Measurements from ENCODE around the gene CSF2.

The CSF2 gene

GRCh38 chr5:132073231-132074013, at the start of gene CSF2:
Gene CSF2, plus strand, starts transcription at chr5:132073789. Its CDS starts 35 bp downstream, at chr5:132073824.
- Histone ChIP-seq H3K36me3 (ENCODE audit: insufficient read depth, low read length) (no peaks in the 10 kb centered on the region), H3K9me3 (ENCODE audit: control insufficient read depth, insufficient read depth, low read length) (no peaks in the 10 kb centered on the region), H3K9ac (ENCODE audit: low read depth, low read length) (no peak within 1 kb of the TSS), H3K4me1 (ENCODE audit: insufficient read depth, low read length) (no peaks in the 10 kb centered on the region)

GRCh38 chr5:132024117-132024435, 49.5 kb upstream of the CSF2 start:
- no peaks in the 10 kb centered on the region for H3K36me3 ChIP-seq (ENCODE audit: insufficient read depth, low read length)
- H3K9me3 ChIP-seq (ENCODE audit: control insufficient read depth, insufficient read depth, low read length), result no peaks in the 10 kb centered on the region
- no peak overlapping the region for H3K9ac ChIP-seq (ENCODE audit: low read depth, low read length)
- no peaks in the 10 kb centered on the region for H3K4me1 ChIP-seq (ENCODE audit: insufficient read depth, low read length)

- H3K4me1 ChIP-seq (ENCODE audit: insufficient read depth, low read length), result no peaks in the 10 kb centered on the region
- H3K36me3 ChIP-seq (ENCODE audit: insufficient read depth, low read length), result no peaks in the 10 kb centered on the region
- H3K9me3 ChIP-seq (ENCODE audit: control insufficient read depth, insufficient read depth, low read length), result no peaks in the 10 kb centered on the region
- no peak overlapping the region for H3K9ac ChIP-seq (ENCODE audit: low read depth, low read length)
Measured at GRCh38 chr5:132024789-132025402, 48.7 kb upstream of the CSF2 start.

GRCh38 chr5:132025403-132025971, 48.1 kb upstream of the CSF2 start:
- no peak overlapping the region for H3K9ac ChIP-seq (ENCODE audit: low read depth, low read length)
- no peaks in the 10 kb centered on the region for H3K36me3 ChIP-seq (ENCODE audit: insufficient read depth, low read length)
- no peaks in the 10 kb centered on the region for H3K9me3 ChIP-seq (ENCODE audit: control insufficient read depth, insufficient read depth, low read length)
- no peaks in the 10 kb centered on the region for H3K4me1 ChIP-seq (ENCODE audit: insufficient read depth, low read length)

- no peak overlapping the region for H3K9ac ChIP-seq (ENCODE audit: low read depth, low read length)
- no peaks in the 10 kb centered on the region for H3K36me3 ChIP-seq (ENCODE audit: insufficient read depth, low read length)
- H3K4me1 ChIP-seq (ENCODE audit: insufficient read depth, low read length), result no peaks in the 10 kb centered on the region
- no peaks in the 10 kb centered on the region for H3K9me3 ChIP-seq (ENCODE audit: control insufficient read depth, insufficient read depth, low read length)
Measured at GRCh38 chr5:132026516-132027008, 47.0 kb upstream of the CSF2 start.

GRCh38 chr5:132027027-132027426, 46.6 kb upstream of the CSF2 start:
- H3K36me3 ChIP-seq (ENCODE audit: insufficient read depth, low read length), result no peaks in the 10 kb centered on the region
- no peaks in the 10 kb centered on the region for H3K9me3 ChIP-seq (ENCODE audit: control insufficient read depth, insufficient read depth, low read length)
- H3K4me1 ChIP-seq (ENCODE audit: insufficient read depth, low read length), result no peaks in the 10 kb centered on the region
- H3K9ac ChIP-seq (ENCODE audit: low read depth, low read length), result no peak overlapping the region

GRCh38 chr5:132029609-132030330, 43.8 kb upstream of the CSF2 start:
- no peaks in the 10 kb centered on the region for H3K9me3 ChIP-seq (ENCODE audit: control insufficient read depth, insufficient read depth, low read length)
- no peaks in the 10 kb centered on the region for H3K4me1 ChIP-seq (ENCODE audit: insufficient read depth, low read length)

GRCh38 chr5:132030610-132031009, 43.0 kb upstream of the CSF2 start:
- Histone ChIP-seq H3K9ac (ENCODE audit: low read depth, low read length) (no peak overlapping the region), H3K36me3 (ENCODE audit: insufficient read depth, low read length) (no peaks in the 10 kb centered on the region), H3K9me3 (ENCODE audit: control insufficient read depth, insufficient read depth, low read length) (no peaks in the 10 kb centered on the region), H3K4me1 (ENCODE audit: insufficient read depth, low read length) (no peaks in the 10 kb centered on the region)

More at GRCh38 chr5:132029609-132030330, 43.8 kb upstream of the CSF2 start:
- H3K9ac ChIP-seq (ENCODE audit: low read depth, low read length), result no peak overlapping the region
- no peaks in the 10 kb centered on the region for H3K36me3 ChIP-seq (ENCODE audit: insufficient read depth, low read length)

- no peak overlapping the region for H3K9ac ChIP-seq (ENCODE audit: low read depth, low read length)
- no peaks in the 10 kb centered on the region for H3K4me1 ChIP-seq (ENCODE audit: insufficient read depth, low read length)
- H3K9me3 ChIP-seq (ENCODE audit: control insufficient read depth, insufficient read depth, low read length), result no peaks in the 10 kb centered on the region
- H3K36me3 ChIP-seq (ENCODE audit: insufficient read depth, low read length), result no peaks in the 10 kb centered on the region
Measured at GRCh38 chr5:132032196-132032595, 41.4 kb upstream of the CSF2 start.

GRCh38 chr5:132033122-132033521, 40.5 kb upstream of the CSF2 start:
- Histone ChIP-seq H3K36me3 (ENCODE audit: insufficient read depth, low read length) (no peaks in the 10 kb centered on the region), H3K4me1 (ENCODE audit: insufficient read depth, low read length) (no peaks in the 10 kb centered on the region), H3K9me3 (ENCODE audit: control insufficient read depth, insufficient read depth, low read length) (no peaks in the 10 kb centered on the region), H3K9ac (ENCODE audit: low read depth, low read length) (no peak overlapping the region)

- Histone ChIP-seq H3K4me1 (ENCODE audit: insufficient read depth, low read length) (no peaks in the 10 kb centered on the region), H3K9ac (ENCODE audit: low read depth, low read length) (no peak overlapping the region), H3K36me3 (ENCODE audit: insufficient read depth, low read length) (no peaks in the 10 kb centered on the region), H3K9me3 (ENCODE audit: control insufficient read depth, insufficient read depth, low read length) (no peaks in the 10 kb centered on the region)
Measured at GRCh38 chr5:132037353-132037752, 36.2 kb upstream of the CSF2 start.

GRCh38 chr5:132044207-132044606, 29.4 kb upstream of the CSF2 start:
- H3K4me1 ChIP-seq (ENCODE audit: insufficient read depth, low read length), result peaks cover 5% of the 10 kb centered on the region; the same call in 1 of the 2 replicates
- no peak overlapping the region for H3K9ac ChIP-seq (ENCODE audit: low read depth, low read length)
- H3K9me3 ChIP-seq (ENCODE audit: control insufficient read depth, insufficient read depth, low read length), result no peaks in the 10 kb centered on the region
- H3K36me3 ChIP-seq (ENCODE audit: insufficient read depth, low read length), result no peaks in the 10 kb centered on the region

- no peaks in the 10 kb centered on the region for H3K9me3 ChIP-seq (ENCODE audit: control insufficient read depth, insufficient read depth, low read length)
- H3K36me3 ChIP-seq (ENCODE audit: insufficient read depth, low read length), result no peaks in the 10 kb centered on the region
- H3K4me1 ChIP-seq (ENCODE audit: insufficient read depth, low read length), result peaks cover 5% of the 10 kb centered on the region; the same call in 1 of the 2 replicates
- H3K9ac ChIP-seq (ENCODE audit: low read depth, low read length), result no peak overlapping the region
Measured at GRCh38 chr5:132046880-132047299, 26.7 kb upstream of the CSF2 start.

- no peak overlapping the region for H3K9ac ChIP-seq (ENCODE audit: low read depth, low read length)
- no peaks in the 10 kb centered on the region for H3K36me3 ChIP-seq (ENCODE audit: insufficient read depth, low read length)
- H3K4me1 ChIP-seq (ENCODE audit: insufficient read depth, low read length), result peaks cover 5% of the 10 kb centered on the region; the same call in 1 of the 2 replicates
- H3K9me3 ChIP-seq (ENCODE audit: control insufficient read depth, insufficient read depth, low read length), result no peaks in the 10 kb centered on the region
Measured at GRCh38 chr5:132049093-132049492, 24.5 kb upstream of the CSF2 start.

Data from ES-I3 (cell line).